Fibroblast of lung (primary cell): ENCODE measurements around the gene WDR7.

Experiments
- EZH2 ChIP-seq: IDR thresholded peaks from 2 replicates; pipeline ENCODE4 v1.5.1; 2012; ENCODE audit warnings: low read length, control low read depth, mild to moderate bottlenecking; ENCODE audit errors: missing control alignments
- TF ChIP-seq, protein P1 (sequence below), 2 donors: IDR thresholded peaks in 1 of 2; conservative IDR thresholded peaks in 1 of 2; 1 replicate in 1 of 2; 2 replicates in 1 of 2; pipeline ENCODE4 v1.5.1; 2011 to 2012; ENCODE audit warnings: low read length in 2 of 2, control low read depth in 1 of 2, inconsistent platforms in 1 of 2, low read depth in 1 of 2, mild to moderate bottlenecking in 1 of 2

- TF ChIP-seq, protein P1, sequence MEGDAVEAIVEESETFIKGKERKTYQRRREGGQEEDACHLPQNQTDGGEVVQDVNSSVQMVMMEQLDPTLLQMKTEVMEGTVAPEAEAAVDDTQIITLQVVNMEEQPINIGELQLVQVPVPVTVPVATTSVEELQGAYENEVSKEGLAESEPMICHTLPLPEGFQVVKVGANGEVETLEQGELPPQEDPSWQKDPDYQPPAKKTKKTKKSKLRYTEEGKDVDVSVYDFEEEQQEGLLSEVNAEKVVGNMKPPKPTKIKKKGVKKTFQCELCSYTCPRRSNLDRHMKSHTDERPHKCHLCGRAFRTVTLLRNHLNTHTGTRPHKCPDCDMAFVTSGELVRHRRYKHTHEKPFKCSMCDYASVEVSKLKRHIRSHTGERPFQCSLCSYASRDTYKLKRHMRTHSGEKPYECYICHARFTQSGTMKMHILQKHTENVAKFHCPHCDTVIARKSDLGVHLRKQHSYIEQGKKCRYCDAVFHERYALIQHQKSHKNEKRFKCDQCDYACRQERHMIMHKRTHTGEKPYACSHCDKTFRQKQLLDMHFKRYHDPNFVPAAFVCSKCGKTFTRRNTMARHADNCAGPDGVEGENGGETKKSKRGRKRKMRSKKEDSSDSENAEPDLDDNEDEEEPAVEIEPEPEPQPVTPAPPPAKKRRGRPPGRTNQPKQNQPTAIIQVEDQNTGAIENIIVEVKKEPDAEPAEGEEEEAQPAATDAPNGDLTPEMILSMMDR (conservative IDR thresholded peaks at IDR 0.05 in 1 of 2, IDR thresholded peaks at IDR 0.05 in 1 of 2; ENCODE audit: low read depth in 1 of 2, low read length in 2 of 2) = no peak
- TF ChIP-seq EZH2 = no peak
Observed at GRCh38 chr18:56901919-56902318, 250.8 kb downstream of the WDR7 start.
